HG03378 (cell line): ENCODE data around the gene POU3F1.

Source experiments
- ATAC-seq: cut with Tn5 transposase; IDR thresholded peaks from one replicate; pipeline ENCODE4 v1.9.1; 2021; ENCODE audit warnings: mild to moderate bottlenecking, moderate library complexity; ENCODE audit not compliant: unreplicated experiment

POU3F1 gene

GRCh38 chr1:38074302-38074677 is 27.7 kb upstream of the POU3F1 start:
- no peak for ATAC-seq

GRCh38 chr1:38073534-38074301 is 27.1 kb upstream of the POU3F1 start:
- ATAC-seq = no peak

GRCh38 chr1:38072858-38073257 is 26.3 kb upstream of the POU3F1 start:
- no peak for ATAC-seq

- no peak for ATAC-seq
Observed at GRCh38 chr1:38071312-38072256, 25.0 kb upstream of the POU3F1 start.

- ATAC-seq = no peak
Observed at GRCh38 chr1:38068980-38069340, 22.4 kb upstream of the POU3F1 start.

- no peak for ATAC-seq
Observed at GRCh38 chr1:38068220-38068979, 21.8 kb upstream of the POU3F1 start.

GRCh38 chr1:38064197-38064903 is 17.8 kb upstream of the POU3F1 start:
- ATAC-seq = no peak

- ATAC-seq = no peak
Observed at GRCh38 chr1:38063616-38064015, 17.0 kb upstream of the POU3F1 start.

- no peak for ATAC-seq
Observed at GRCh38 chr1:38062361-38063288, 16.0 kb upstream of the POU3F1 start.

- ATAC-seq = peak; percentile 58
Observed at GRCh38 chr1:38061883-38062328, 15.3 kb upstream of the POU3F1 start.

- no peak for ATAC-seq
Observed at GRCh38 chr1:38061290-38061689, 14.7 kb upstream of the POU3F1 start.

- no peak for ATAC-seq
Observed at GRCh38 chr1:38060498-38060897, 13.9 kb upstream of the POU3F1 start.

- no peak for ATAC-seq
Observed at GRCh38 chr1:38059635-38060250, 13.2 kb upstream of the POU3F1 start.

- ATAC-seq = no peak
Observed at GRCh38 chr1:38055965-38056364, 9.4 kb upstream of the POU3F1 start.

GRCh38 chr1:38055398-38055797 is 8.8 kb upstream of the POU3F1 start:
- ATAC-seq = no peak

GRCh38 chr1:38053416-38054091 is 7.0 kb upstream of the POU3F1 start:
- no peak for ATAC-seq

- ATAC-seq = no peak
Observed at GRCh38 chr1:38052750-38053415, 6.3 kb upstream of the POU3F1 start.

- no peak for ATAC-seq
Observed at GRCh38 chr1:38051079-38051543, 4.5 kb upstream of the POU3F1 start.
